Keratinocyte (primary cell): ENCODE measurements around the gene NHLH2.

Experiments used
- CTCF ChIP-seq, 3 experiments: IDR thresholded peaks in 1 of 3; conservative IDR thresholded peaks in 1 of 3; optimal IDR thresholded peaks in 1 of 3; 2 replicates in 2 of 3; 3 replicates in 1 of 3; pipeline versions ENCODE3 to v1.5.1; 2011; ENCODE audit warnings: low read length in 3 of 3, mild to moderate bottlenecking in 3 of 3, moderate library complexity in 2 of 3, control low read depth in 1 of 3, inconsistent platforms in 1 of 3; ENCODE audit not compliant: insufficient read depth in 2 of 3; ENCODE audit errors: extremely low read depth in 1 of 3
- EZH2 ChIP-seq: IDR thresholded peaks from one replicate; pipeline ENCODE4 v1.6.1; 2012; ENCODE audit warnings: inconsistent platforms, mild to moderate bottlenecking, low read length, moderate library complexity

GRCh38 chr1:115867216-115867615, 26.3 kb upstream of the NHLH2 start:
- TF ChIP-seq CTCF (optimal IDR thresholded peaks at IDR 0.05 in 1 of 3, IDR thresholded peaks at IDR 0.05 in 1 of 3, conservative IDR thresholded peaks at IDR 0.05 in 1 of 3; ENCODE audit: extremely low read depth in 1 of 3, insufficient read depth in 2 of 3, low read length in 3 of 3) (no peak), EZH2 (no peak)
